Activated T-helper 9 cell treated with anti-CD3 and anti-CD28 coated beads, Interleukin-2, amount 50 U/mL, for 16 hours (primary cell): ENCODE results near the gene CFAP251.

Experiments
- DNase-seq: peaks from one replicate; pipeline ENCODE4 v3.0.0-alpha.2; 2020; ENCODE audit warnings: low read depth

CFAP251 gene

GRCh38 chr12:121949648-121950397 lies 31.4 kb downstream of the CFAP251 start:
- DNase-seq = no peak

GRCh38 chr12:121953117-121953692 lies 34.8 kb downstream of the CFAP251 start:
- no peak for DNase-seq

- DNase-seq = no peak
These were observed 35.3 kb downstream of the CFAP251 start for GRCh38 chr12:121953695-121954094.

- no peak for DNase-seq
These were observed 37.2 kb downstream of the CFAP251 start for GRCh38 chr12:121955258-121956237.

GRCh38 chr12:121957861-121958515 lies 39.6 kb downstream of the CFAP251 start:
- no peak for DNase-seq

GRCh38 chr12:121958541-121959240 lies 40.3 kb downstream of the CFAP251 start:
- no peak for DNase-seq

- no peak for DNase-seq
These were observed 42.1 kb downstream of the CFAP251 start for GRCh38 chr12:121960541-121960940.

- no peak for DNase-seq
These were observed 42.9 kb downstream of the CFAP251 start for GRCh38 chr12:121961195-121961879.

GRCh38 chr12:121963341-121964018 lies 45.1 kb downstream of the CFAP251 start:
- DNase-seq = no peak

- DNase-seq = no peak
These were observed 46.6 kb downstream of the CFAP251 start for GRCh38 chr12:121964813-121965643.

- DNase-seq = no peak
These were observed 48.6 kb downstream of the CFAP251 start for GRCh38 chr12:121966959-121967358.

GRCh38 chr12:121968876-121969275 lies 50.5 kb downstream of the CFAP251 start:
- DNase-seq = no peak

GRCh38 chr12:121969726-121970125 lies 51.3 kb downstream of the CFAP251 start:
- no peak for DNase-seq

- no peak for DNase-seq
These were observed 52.3 kb downstream of the CFAP251 start for GRCh38 chr12:121970581-121971300.

GRCh38 chr12:121974026-121974985 lies 55.9 kb downstream of the CFAP251 start:
- no peak for DNase-seq

GRCh38 chr12:121975021-121975420 lies 56.6 kb downstream of the CFAP251 start:
- DNase-seq = no peak

GRCh38 chr12:121976950-121977349 lies 58.6 kb downstream of the CFAP251 start:
- no peak for DNase-seq
